HG02981 (cell line): ENCODE data around the gene PPP1R8.

Source experiments
- ATAC-seq: cut with Tn5 transposase; IDR thresholded peaks from one replicate; pipeline ENCODE4 v1.9.1; 2021; ENCODE audit warnings: mild to moderate bottlenecking, moderate library complexity; ENCODE audit not compliant: unreplicated experiment

PPP1R8 gene

GRCh38 chr1:27887215-27888021 lies 56.8 kb downstream of the PPP1R8 start:
- no peak for ATAC-seq

- no peak for ATAC-seq
Observed at GRCh38 chr1:27889506-27889905, 58.9 kb downstream of the PPP1R8 start.

- peak; percentile 35 for ATAC-seq
Observed at GRCh38 chr1:27891196-27891889, 60.8 kb downstream of the PPP1R8 start.

GRCh38 chr1:27894521-27894920 lies 63.9 kb downstream of the PPP1R8 start:
- ATAC-seq, result no peak
